Neutrophil (primary cell): ENCODE data around the gene INCA1.

Experiments
- H3K27ac ChIP-seq: fragments of 200-600 bp; sonication (generic); 2 replicates; pipeline ENCODE4 v1.5.1; 2016; ENCODE audit warnings: mild to moderate bottlenecking, moderate library complexity
- H3K27me3 ChIP-seq: fragments of 200-600 bp; sonication (generic); 2 replicates; pipeline ENCODE4 v1.6.0; 2016; ENCODE audit warnings: mild to moderate bottlenecking
- H3K36me3 ChIP-seq: fragments of 200-600 bp; sonication (generic); 2 replicates; pipeline ENCODE4 v1.5.1; 2017
- H3K4me1 ChIP-seq, 2 experiments: fragments of 200-600 bp in 1 of 2; sonication (generic) in 1 of 2; 1 replicate in 1 of 2; 2 replicates in 1 of 2; pipeline versions ENCODE4 v1.5.1 to v1.6.1; 2013 to 2016; ENCODE audit warnings: low read depth in 1 of 2, low read length in 1 of 2, mild to moderate bottlenecking in 1 of 2, moderate library complexity in 1 of 2; ENCODE audit not compliant: control insufficient read depth in 1 of 2, insufficient read depth in 1 of 2
- H3K4me3 ChIP-seq, 2 experiments: fragments of 200-600 bp in 1 of 2; sonication (generic) in 1 of 2; 1 replicate in 1 of 2; 2 replicates in 1 of 2; pipeline ENCODE4 v1.5.1; 2013 to 2016; ENCODE audit warnings: low read depth in 1 of 2, low read length in 1 of 2, mild to moderate bottlenecking in 1 of 2, moderate library complexity in 1 of 2
- H3K9me3 ChIP-seq: fragments of 200-600 bp; sonication (generic); 2 replicates; pipeline ENCODE4 v1.5.1; 2016
- CTCF ChIP-seq: fragments of 200-600 bp; sonication (generic); IDR thresholded peaks from 2 replicates; pipeline ENCODE4 v1.5.1; 2016; ENCODE audit warnings: antibody characterized with exemption

INCA1 gene

DNA sequence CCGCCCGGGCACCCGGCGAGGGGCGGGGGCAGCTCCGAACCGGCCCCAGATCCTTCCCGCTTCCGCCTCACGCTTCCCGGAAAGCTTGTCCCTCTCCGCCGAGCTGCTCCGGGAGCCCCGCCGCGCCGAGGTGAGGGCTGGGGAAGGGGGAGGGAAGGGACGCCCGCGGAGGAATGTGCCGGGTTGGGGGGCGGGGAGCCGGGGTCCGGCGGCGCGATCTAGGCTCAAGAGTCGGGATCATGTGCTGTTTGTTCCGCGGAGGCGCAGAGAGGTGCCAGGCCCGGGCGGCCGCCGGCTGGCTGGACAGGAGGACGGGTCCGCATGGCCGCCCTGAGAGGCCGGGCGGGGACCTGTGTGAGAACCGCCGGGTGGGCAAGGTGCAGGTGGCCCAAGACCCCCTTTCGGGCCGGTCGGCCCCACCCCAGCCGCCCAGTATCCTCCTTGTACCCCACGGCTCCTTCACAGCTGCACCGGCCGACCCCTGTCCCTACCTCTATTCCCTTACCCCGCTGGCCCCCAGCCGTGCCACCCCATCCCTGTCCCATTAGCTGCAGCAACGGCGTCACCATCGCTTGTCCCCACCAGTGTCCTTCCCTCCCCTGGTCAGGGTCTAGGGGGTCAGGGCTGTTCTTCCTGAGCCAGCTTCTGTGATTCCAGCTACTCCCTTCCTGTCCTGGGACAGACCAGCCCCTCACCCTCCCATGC, 857 bp upstream of the INCA1 start:
- no peak for TF ChIP-seq CTCF
- peaks cover 30 to 36% of the 10 kb centered on the region in 2 experiments for H3K4me1 ChIP-seq
- peak overlapping the region; percentile 69 to 87 for H3K4me3 ChIP-seq
- H3K36me3 ChIP-seq, result peaks cover 30% of the 10 kb centered on the region
- no peaks in the 10 kb centered on the region for H3K9me3 ChIP-seq
- peak overlapping the region; percentile 83 for H3K27ac ChIP-seq
- no peaks in the 10 kb centered on the region for H3K27me3 ChIP-seq

DNA sequence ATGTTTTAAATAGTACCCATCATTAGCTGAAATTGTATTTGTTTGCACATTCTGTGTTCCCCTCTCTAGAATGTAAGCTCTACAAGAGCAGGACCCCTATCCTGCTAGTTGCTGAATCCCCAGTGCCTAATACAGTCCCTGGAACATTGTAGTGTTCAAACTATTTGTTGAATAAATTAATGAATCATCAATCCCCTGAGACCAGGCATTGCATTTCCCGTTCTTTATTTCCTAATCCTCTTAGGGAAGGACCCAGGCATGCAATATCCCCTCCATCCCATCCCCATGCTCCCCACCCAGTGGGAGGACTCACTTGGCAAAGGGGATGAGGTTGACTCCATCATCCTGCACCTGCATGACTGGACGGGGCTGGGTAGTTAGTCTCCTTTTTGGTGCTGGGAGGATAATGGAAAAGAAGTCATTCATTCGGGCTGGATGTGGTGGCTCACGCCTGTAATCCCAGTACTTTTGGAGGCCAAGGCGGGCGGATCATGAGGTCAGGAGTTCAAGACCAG, 3.2 kb downstream of the INCA1 start:
- H3K4me1 ChIP-seq, result peaks cover 29 to 31% of the 10 kb centered on the region in 2 experiments
- no peak for TF ChIP-seq CTCF
- H3K9me3 ChIP-seq, result no peaks in the 10 kb centered on the region
- no peaks in the 10 kb centered on the region for H3K27me3 ChIP-seq
- H3K27ac ChIP-seq, result no peak overlapping the region
- H3K4me3 ChIP-seq, result no peak overlapping the region
- no peaks in the 10 kb centered on the region for H3K36me3 ChIP-seq

GRCh38 chr17:4987767-4988567, 9.4 kb downstream of the INCA1 start:
- peak overlapping the region; percentile 92 for H3K27ac ChIP-seq
- no peaks in the 10 kb centered on the region for H3K27me3 ChIP-seq
- peaks cover 13% of the 10 kb centered on the region for H3K36me3 ChIP-seq
- H3K4me1 ChIP-seq, result peaks cover 26 to 28% of the 10 kb centered on the region in 2 experiments
- H3K9me3 ChIP-seq, result no peaks in the 10 kb centered on the region
- H3K4me3 ChIP-seq, result peak overlapping the region; percentile 84 to 98
- no peak for TF ChIP-seq CTCF

- Histone ChIP-seq H3K36me3 (peaks cover 21% of the 10 kb centered on the region), H3K9me3 (no peaks in the 10 kb centered on the region), H3K27ac (peak within 1 kb of the TSS; percentile 92), H3K4me3 (peak within 1 kb of the TSS; percentile 84 to 98), H3K27me3 (no peaks in the 10 kb centered on the region), H3K4me1 (peaks cover 26 to 28% of the 10 kb centered on the region in 2 experiments)
- TF ChIP-seq CTCF, result peak; percentile 87
Observed at GRCh38 chr17:4986951-4987766, 10.2 kb downstream of the INCA1 start, which contains the start of gene CAMTA2. Gene CAMTA2, minus strand, starts transcription at chr17:4987675. Its CDS starts 1,453 bp downstream, at chr17:4986222.

GRCh38 chr17:4986403-4986802, 10.9 kb downstream of the INCA1 start:
- H3K4me1 ChIP-seq, result peaks cover 26 to 28% of the 10 kb centered on the region in 2 experiments
- H3K9me3 ChIP-seq, result no peaks in the 10 kb centered on the region
- TF ChIP-seq CTCF, result no peak
- H3K27me3 ChIP-seq, result no peaks in the 10 kb centered on the region
- H3K36me3 ChIP-seq, result peaks cover 29% of the 10 kb centered on the region
- H3K27ac ChIP-seq, result peak overlapping the region; percentile 92
- H3K4me3 ChIP-seq, result peak overlapping the region; percentile 84 to 98
